GM10847 (cell line): ENCODE measurements around the gene PCNX2.

Experiments used
- POLR2A ChIP-seq: IDR thresholded peaks from 2 replicates; pipeline ENCODE4 v1.6.1; 2011; ENCODE audit not compliant: insufficient read length; ENCODE audit errors: extremely low read depth

PCNX2 gene

DNA sequence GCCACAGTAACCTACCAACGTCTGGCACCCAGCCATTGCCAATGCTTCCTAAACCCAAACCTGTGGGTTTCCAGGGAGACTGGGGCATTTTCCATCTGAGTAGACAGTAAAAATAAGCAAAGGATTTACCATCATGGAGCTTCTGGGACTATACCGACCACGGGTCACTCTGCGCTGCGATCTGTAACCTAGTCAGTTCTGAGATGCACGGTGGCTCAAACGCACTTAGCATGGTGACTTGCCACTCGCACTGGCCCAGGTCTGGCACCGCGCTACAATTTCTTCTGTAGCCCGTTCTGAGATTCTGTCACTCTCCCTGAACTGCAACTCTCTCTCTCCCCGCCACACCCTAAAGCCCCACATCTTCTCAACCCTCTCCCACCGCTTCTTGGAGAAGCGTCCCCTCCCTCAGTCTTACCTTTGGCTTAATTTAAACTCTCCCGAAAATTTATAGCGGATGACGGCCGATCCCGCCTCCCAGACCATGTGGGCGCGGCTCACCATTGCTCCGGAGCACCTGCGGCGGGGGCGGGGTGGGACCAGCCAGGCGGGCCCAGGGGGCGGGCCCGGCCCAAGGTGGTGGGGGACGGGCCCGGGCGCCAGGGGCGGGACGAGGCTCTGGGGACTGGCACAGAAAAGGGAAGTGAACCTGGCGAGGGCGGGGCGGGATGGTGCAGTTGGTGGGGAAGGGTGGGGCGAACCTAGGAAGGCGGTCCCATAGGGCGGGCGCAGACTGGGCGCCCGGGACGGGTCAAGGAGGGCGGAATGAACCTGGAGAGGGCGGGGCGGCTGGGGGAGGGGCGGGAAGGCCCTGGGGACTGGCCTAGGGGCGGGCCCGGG is 31.5 kb upstream of the PCNX2 start:
- no peak for TF ChIP-seq POLR2A

DNA sequence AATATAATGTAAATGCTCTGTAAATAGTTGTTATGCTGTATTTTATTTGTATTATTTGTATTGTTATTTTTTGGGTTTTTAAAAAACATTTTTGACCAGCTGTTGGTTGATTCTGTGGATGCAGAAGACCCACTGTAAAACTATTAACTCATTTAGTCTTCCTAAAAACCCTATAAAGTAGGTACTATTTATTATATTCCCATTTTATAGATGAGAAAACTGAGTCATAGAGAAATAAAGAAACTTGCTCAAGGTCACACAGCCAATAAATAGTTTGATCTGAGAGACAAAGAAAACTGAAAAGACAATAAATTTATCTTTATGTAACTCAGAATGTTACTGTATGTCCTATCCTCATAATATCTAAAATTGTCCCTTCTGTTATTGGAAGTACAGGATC is 30.8 kb upstream of the PCNX2 start:
- TF ChIP-seq POLR2A: no peak

DNA sequence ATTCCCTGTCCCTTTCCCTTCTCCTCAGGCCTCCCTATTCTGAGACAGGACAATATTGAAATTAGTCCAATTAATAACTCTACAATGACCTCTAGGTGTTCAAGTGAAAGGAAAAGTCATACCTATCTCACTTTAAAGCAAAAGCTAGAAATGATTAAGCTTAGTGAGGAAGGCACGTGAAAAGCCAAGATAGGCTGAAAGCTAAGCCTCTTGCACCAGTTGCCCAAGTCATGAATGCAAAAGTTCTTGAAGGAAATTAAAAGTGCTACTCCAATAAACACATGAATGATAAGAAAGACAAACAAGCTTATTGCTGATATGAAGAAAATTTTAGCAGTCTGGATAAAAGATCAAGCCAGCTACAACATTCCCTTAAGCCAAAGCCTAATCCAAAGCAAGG is 28.2 kb upstream of the PCNX2 start:
- TF ChIP-seq POLR2A: no peak

- TF ChIP-seq POLR2A: no peak
Observed at GRCh38 chr1:233320023-233320422, 24.5 kb upstream of the PCNX2 start.

DNA sequence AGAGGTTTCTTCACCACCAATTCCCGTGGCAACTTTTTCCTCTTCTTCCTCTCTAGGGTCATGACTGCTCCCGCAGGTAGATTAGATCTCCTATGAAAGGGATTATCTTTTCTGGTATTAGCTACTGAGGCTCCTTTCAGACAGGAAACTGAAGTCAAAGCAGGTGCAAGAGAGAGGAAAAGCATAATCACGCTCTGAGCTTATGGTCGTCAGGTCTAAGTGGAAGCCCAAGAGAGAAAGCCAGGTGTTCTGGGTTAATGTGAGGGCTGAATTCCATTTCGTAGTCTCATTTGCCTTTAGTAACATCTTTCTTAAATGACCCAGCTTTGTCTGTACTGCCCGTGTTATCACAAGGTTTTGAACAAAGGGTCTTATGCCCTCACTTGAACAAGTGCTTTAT is 23.7 kb upstream of the PCNX2 start:
- no peak for TF ChIP-seq POLR2A

GRCh38 chr1:233316473-233316872 is 20.9 kb upstream of the PCNX2 start:
- no peak for TF ChIP-seq POLR2A

- TF ChIP-seq POLR2A: no peak
Observed at GRCh38 chr1:233315718-233316301, 20.3 kb upstream of the PCNX2 start.

DNA sequence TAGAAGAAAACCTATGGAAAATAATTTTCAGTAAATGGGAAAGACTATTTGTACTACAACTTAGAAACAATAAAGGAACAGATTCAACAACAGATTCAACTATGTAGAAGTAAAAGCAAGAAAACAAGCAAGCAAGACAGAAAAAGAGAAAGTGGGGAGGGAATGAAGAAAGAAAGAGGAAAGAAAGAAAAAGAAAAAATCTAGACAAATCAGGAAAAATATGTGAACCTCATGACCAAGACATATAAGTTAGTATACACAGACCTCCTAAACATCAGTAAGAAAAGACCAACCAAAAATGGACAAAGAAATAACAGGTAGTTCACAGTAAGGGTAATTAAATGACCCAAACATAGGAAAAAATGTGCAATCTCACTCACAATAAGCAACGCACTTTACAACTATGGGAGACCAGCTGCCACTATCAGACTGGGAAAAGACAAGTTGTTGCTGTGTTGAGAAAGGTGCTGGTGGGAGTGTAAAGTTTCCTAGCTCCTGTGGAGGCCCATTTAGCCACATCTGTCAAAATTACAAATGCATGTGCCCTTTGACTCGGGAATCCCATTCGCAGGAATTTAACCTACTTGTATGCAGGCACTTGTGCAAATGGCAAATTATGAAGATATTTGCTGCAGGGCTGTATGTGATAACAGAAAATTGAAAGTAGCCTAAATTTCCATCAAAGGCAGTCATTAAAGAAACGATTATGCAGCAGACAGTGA is 18.1 kb upstream of the PCNX2 start:
- no peak for TF ChIP-seq POLR2A

GRCh38 chr1:233304489-233305102 is 9.1 kb upstream of the PCNX2 start:
- TF ChIP-seq POLR2A: no peak

DNA sequence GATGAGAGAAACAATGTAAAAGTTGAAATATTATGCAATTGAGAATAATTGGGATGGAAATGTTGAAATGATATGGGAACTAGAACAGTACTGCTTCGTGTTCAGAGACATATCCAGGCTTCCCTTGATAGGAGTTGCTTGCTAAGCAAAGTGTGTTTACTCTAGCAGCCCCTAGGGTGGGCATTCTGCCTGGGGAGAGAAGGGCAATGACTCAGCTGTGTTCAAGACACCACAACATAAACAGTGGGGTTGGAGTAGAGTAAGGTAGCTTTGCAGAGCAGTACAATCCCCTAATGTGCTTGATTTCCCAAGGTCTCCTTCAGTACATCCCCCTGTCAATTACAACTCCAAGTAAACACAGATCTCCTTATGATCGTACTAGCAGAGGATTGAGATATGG is 4.8 kb upstream of the PCNX2 start:
- TF ChIP-seq POLR2A: no peak

GRCh38 chr1:233299450-233299849 is 3.9 kb upstream of the PCNX2 start:
- no peak for TF ChIP-seq POLR2A

DNA sequence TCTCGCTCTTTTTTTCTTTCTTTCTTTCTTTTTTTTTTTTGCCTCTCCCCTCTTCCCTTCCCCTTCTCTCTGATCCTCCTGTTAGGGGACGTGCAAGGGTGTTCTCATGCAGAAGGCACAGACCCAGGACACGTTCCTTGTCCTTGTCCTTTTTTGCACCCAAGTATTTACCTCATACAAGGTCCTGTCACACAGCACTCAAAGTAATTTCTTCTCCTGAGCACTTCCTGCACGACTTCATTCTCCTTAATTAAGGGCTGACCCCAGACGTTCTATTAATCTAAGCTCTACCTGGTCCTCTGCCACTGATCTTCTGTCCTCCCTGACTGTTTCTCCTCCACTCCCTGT is 424 bp upstream of the PCNX2 start:
- TF ChIP-seq POLR2A: no peak

DNA sequence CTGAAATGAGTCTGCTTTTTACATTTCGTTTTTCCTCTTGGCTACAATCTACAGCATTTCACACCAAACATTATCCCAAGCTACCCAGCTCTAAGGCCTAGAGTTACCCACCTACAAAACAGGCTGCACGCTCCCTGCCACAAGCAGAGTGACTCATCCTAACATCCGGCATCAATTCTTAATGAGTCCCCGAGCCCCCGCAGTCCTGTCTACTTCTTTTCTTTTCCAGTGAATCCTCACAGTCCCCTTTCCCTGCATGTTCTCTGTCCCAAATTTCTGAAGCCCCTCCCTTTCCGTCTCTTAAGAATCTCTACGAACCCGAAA is 650 bp downstream of the PCNX2 start:
- no peak for TF ChIP-seq POLR2A

DNA sequence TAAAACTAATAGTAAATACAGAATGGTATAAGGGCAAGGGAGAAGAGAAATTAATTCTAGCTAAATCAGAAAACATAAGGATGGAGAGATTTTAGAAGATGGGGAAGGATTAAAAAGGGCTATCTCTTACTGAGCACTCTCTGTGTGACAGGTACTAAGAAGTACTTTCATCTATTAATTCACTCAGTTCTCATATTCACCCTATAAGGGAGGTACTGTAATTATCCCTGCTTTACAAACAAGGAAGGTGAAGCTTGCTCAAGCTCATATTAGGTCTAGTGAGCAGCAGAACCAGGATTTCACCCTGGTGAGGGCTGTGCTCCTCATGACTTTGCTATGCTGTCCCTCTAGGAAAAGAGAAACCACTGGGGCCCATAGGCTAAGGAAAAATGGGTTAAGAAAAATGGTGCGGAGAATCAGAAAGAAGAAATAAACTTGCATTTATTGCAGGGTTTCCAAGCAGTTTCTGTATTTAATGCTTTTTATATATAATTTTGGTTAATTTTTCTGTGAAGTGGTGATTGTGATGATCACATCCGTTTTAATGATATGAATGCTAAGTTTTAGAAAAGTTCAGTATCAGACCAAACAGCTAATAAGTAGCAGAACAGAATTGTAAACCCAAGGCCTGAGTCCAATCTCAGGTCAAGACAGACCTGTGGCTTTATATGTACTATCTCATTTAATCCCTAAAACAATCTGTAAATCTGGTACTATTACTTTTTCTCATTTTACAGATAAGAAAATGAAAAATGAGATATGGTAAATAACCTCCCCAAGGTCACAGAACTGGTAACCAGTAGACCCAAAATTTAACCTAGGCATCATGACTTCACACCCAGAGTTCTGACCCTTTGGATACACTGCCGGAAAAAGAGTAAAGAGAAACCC is 1.7 kb downstream of the PCNX2 start:
- no peak for TF ChIP-seq POLR2A
